ENCODE data around the gene ARID5A.

- TF ChIP-seq ZNF274 (IDR thresholded peaks at IDR 0.05; ENCODE audit: insufficient read depth, insufficient read length), result no peak
- no peak for TF ChIP-seq POLR2AphosphoS2 (IDR thresholded peaks at IDR 0.05; ENCODE audit: low read depth, low read length)
- no peak for TF ChIP-seq KDM1A (IDR thresholded peaks at IDR 0.05; ENCODE audit: borderline replicate concordance)
- no peak for TF ChIP-seq POLR2A (IDR thresholded peaks at IDR 0.05; ENCODE audit: low read depth, low read length)
- TF ChIP-seq CTCF (IDR thresholded peaks at IDR 0.05 in 2 of 3, conservative IDR thresholded peaks at IDR 0.05 in 1 of 3; ENCODE audit: control insufficient read depth in 2 of 3, extremely low read depth in 1 of 3, insufficient read depth in 1 of 3, low read depth in 3 of 3, low read length in 3 of 3), result no peak
- no peak for TF ChIP-seq E2F8 (IDR thresholded peaks at IDR 0.05; ENCODE audit: low read depth, partially characterized antibody)
- no peak for TF ChIP-seq SRF (IDR thresholded peaks at IDR 0.05; ENCODE audit: low read depth in 2 of 2, low read length in 2 of 2)
- TF ChIP-seq USF2 (IDR thresholded peaks at IDR 0.05; ENCODE audit: borderline replicate concordance, low read depth, low read length), result no peak
- no peak for TF ChIP-seq NBN (IDR thresholded peaks at IDR 0.05)
- no peak for TF ChIP-seq MYC (IDR thresholded peaks at IDR 0.05; ENCODE audit: insufficient read depth, insufficient read length, insufficient replicate concordance, low read length, severe bottlenecking)
- no peak for TF ChIP-seq ATF7 (IDR thresholded peaks at IDR 0.05; ENCODE audit: low read depth)
Observed at GRCh38 chr2:96578731-96579130, 42.2 kb downstream of the ARID5A start.

Measured in GM12878 (cell line).